IMR-90 (cell line): ENCODE measurements around the gene CERS4. TPM values are rescaled to one million over a fixed set of nuclear protein-coding genes. Genes with fewer than 3 reads are reported as not detected.

ENCODE experiments used
- ATAC-seq: fragments of 200-7000 bp; cut with Tn5 transposase; 2 replicates; pipeline ENCODE4 v1.9.1; 2020; ENCODE audit warnings: low read depth, mild to moderate bottlenecking, moderate library complexity
- BruUV-seq: library from RNA; stranded (reverse); fragments of 400-500 nt; replicated peaks from 2 replicates; lab custom pipeline; 2021; lab: Mats Ljungman, UMichigan
- CTCF ChIA-PET: fragments of 300-600 bp; formaldehyde crosslinking; extraction: SDS; loops from one replicate; lab custom pipeline; 2021; ENCODE audit warnings: antibody characterized with exemption; lab: Yijun Ruan, JAX
- POLR2A ChIA-PET: fragments of 300-600 bp; sonication (Branson Sonifier 250); formaldehyde crosslinking; loops from one replicate; lab custom pipeline; 2022; ENCODE audit warnings: antibody characterized with exemption; ENCODE audit not compliant: unreplicated experiment; lab: Charles Lee
- DNase-seq: peaks from one replicate; pipeline ENCODE4 v3.0.0; 2013
- H2AFZ ChIP-seq: replicated peaks from 2 replicates; pipeline ENCODE3; 2013; ENCODE audit warnings: low read length, mild to moderate bottlenecking; ENCODE audit not compliant: poor library complexity
- H2AK5ac ChIP-seq: 2 replicates; pipeline ENCODE4 v1.6.1; 2013; ENCODE audit warnings: low read depth, low read length, inconsistent platforms
- H2AK9ac ChIP-seq: replicated peaks from 2 replicates; pipeline ENCODE3; 2013; ENCODE audit warnings: mild to moderate bottlenecking, low read depth, low read length, moderate library complexity; ENCODE audit not compliant: poor library complexity
- H2BK120ac ChIP-seq: 2 replicates; pipeline ENCODE4 v1.6.1; 2013; ENCODE audit warnings: low read depth, low read length, inconsistent platforms
- H2BK15ac ChIP-seq: 3 replicates; pipeline ENCODE4 v1.6.1; 2013; ENCODE audit warnings: low read depth, low read length, inconsistent platforms
- H2BK20ac ChIP-seq: 2 replicates; pipeline ENCODE4 v1.6.1; 2013; ENCODE audit warnings: low read depth, mild to moderate bottlenecking, inconsistent platforms, low read length, moderate library complexity
- H2BK5ac ChIP-seq: 2 replicates; pipeline ENCODE4 v1.6.1; 2013; ENCODE audit warnings: mild to moderate bottlenecking, low read depth, low read length, inconsistent platforms; ENCODE audit not compliant: poor library complexity, severe bottlenecking
- H3K14ac ChIP-seq: replicated peaks from 2 replicates; pipeline ENCODE4 v1.6.1; 2013; ENCODE audit warnings: low read depth, low read length, inconsistent platforms
- H3K18ac ChIP-seq: 2 replicates; pipeline ENCODE4 v1.6.1; 2013; ENCODE audit warnings: low read depth, low read length, control low read depth
- H3K23ac ChIP-seq: 2 replicates; pipeline ENCODE4 v1.6.1; 2013; ENCODE audit warnings: low read depth, low read length, inconsistent platforms
- H3K27ac ChIP-seq: 2 replicates; pipeline ENCODE4 v1.5.1; 2013; ENCODE audit warnings: mild to moderate bottlenecking, control low read depth, low read length; ENCODE audit not compliant: insufficient read depth
- H3K27me3 ChIP-seq: 2 replicates; pipeline ENCODE4 v1.6.1; 2013; ENCODE audit warnings: low read length; ENCODE audit not compliant: control insufficient read depth, insufficient read depth
- H3K36me3 ChIP-seq: 2 replicates; pipeline ENCODE4 v1.6.1; 2013; ENCODE audit warnings: low read length, mixed read lengths; ENCODE audit not compliant: control insufficient read depth, insufficient read depth
- H3K4ac ChIP-seq: 2 replicates; pipeline ENCODE4 v1.6.1; 2013; ENCODE audit warnings: low read depth, low read length, inconsistent platforms
- H3K4me1 ChIP-seq: 2 replicates; pipeline ENCODE4 v1.6.1; 2013; ENCODE audit warnings: low read length, mixed read lengths; ENCODE audit not compliant: control insufficient read depth, insufficient read depth
- H3K4me2 ChIP-seq: 2 replicates; pipeline ENCODE4 v1.6.1; 2013; ENCODE audit warnings: low read depth, mild to moderate bottlenecking, control low read depth, low read length, moderate library complexity
- H3K4me3 ChIP-seq: 2 replicates; pipeline ENCODE4 v1.5.1; 2013; ENCODE audit warnings: low read depth, mild to moderate bottlenecking, control low read depth, low read length, moderate library complexity; ENCODE audit not compliant: insufficient read depth
- H3K56ac ChIP-seq: 2 replicates; pipeline ENCODE4 v1.6.1; 2013; ENCODE audit warnings: low read length, inconsistent platforms; ENCODE audit not compliant: insufficient read depth; ENCODE audit errors: extremely low read depth
- H3K79me1 ChIP-seq, 2 experiments: 2 replicates each; pipeline ENCODE4 v1.6.1; 2013; ENCODE audit warnings: low read length in 2 of 2, inconsistent platforms in 1 of 2, low read depth in 1 of 2
- H3K9ac ChIP-seq: 2 replicates; pipeline ENCODE4 v1.6.1; 2013; ENCODE audit warnings: low read depth, low read length, control low read depth
- H3K9me1 ChIP-seq: 2 replicates; pipeline ENCODE4 v1.6.1; 2013; ENCODE audit warnings: low read length, inconsistent platforms; ENCODE audit not compliant: insufficient read depth
- H3K9me3 ChIP-seq: 2 replicates; pipeline ENCODE4 v1.6.1; 2013; ENCODE audit warnings: low read length; ENCODE audit not compliant: control insufficient read depth, insufficient read depth
- H4K20me1 ChIP-seq: 2 replicates; pipeline ENCODE4 v1.6.1; 2013; ENCODE audit warnings: low read length, inconsistent platforms; ENCODE audit not compliant: insufficient read depth
- H4K5ac ChIP-seq: 2 replicates; pipeline ENCODE4 v1.6.1; 2013; ENCODE audit warnings: mild to moderate bottlenecking, low read depth, low read length, control low read depth
- H4K8ac ChIP-seq, 2 experiments: 2 replicates each; pipeline ENCODE4 v1.6.1; 2013; ENCODE audit warnings: low read depth in 2 of 2, low read length in 2 of 2, control low read depth in 1 of 2, inconsistent platforms in 1 of 2
- H4K91ac ChIP-seq: 2 replicates; pipeline ENCODE4 v1.6.1; 2013; ENCODE audit warnings: low read depth, low read length, inconsistent platforms; ENCODE audit not compliant: insufficient read depth
- BHLHE40 ChIP-seq: fragments of 150-350 bp; IDR thresholded peaks from 2 replicates; pipeline ENCODE4 v1.6.1; 2016; ENCODE audit warnings: mild to moderate bottlenecking, low read depth, low read length
- CHD1 ChIP-seq: IDR thresholded peaks from 2 replicates; pipeline ENCODE4 v1.6.1; 2012; ENCODE audit warnings: low read depth, low read length, improper control_type of control experiment
- CTCF ChIP-seq: conservative IDR thresholded peaks from 2 replicates; pipeline ENCODE4 v1.5.1; 2012; ENCODE audit warnings: mild to moderate bottlenecking, low read depth, low read length, improper control_type of control experiment
- ELK1 ChIP-seq: fragments of 150-350 bp; IDR thresholded peaks from 2 replicates; pipeline ENCODE4 v1.6.1; 2016; ENCODE audit warnings: low read depth, mild to moderate bottlenecking, low read length, moderate library complexity, borderline replicate concordance
- FOS ChIP-seq: fragments of 150-350 bp; IDR thresholded peaks from 2 replicates; pipeline ENCODE4 v1.6.1; 2016; ENCODE audit warnings: low read depth, low read length
- MAFK ChIP-seq: IDR thresholded peaks from 2 replicates; pipeline ENCODE4 v1.6.1; 2012; ENCODE audit warnings: low read depth, low read length, improper control_type of control experiment
- MAZ ChIP-seq: IDR thresholded peaks from 2 replicates; pipeline ENCODE4 v1.6.1; 2012; ENCODE audit warnings: low read depth, mild to moderate bottlenecking, low read length, improper control_type of control experiment, moderate library complexity, borderline replicate concordance
- MXI1 ChIP-seq: IDR thresholded peaks from 2 replicates; pipeline ENCODE4 v1.6.1; 2012; ENCODE audit warnings: low read depth, mild to moderate bottlenecking, low read length, moderate library complexity, borderline replicate concordance
- NFE2L2 ChIP-seq: fragments of 150-350 bp; IDR thresholded peaks from 2 replicates; pipeline ENCODE4 v1.6.1; 2016; ENCODE audit warnings: low read depth, mild to moderate bottlenecking, low read length
- POLR2A ChIP-seq: IDR thresholded peaks from 2 replicates; pipeline ENCODE4 v1.6.1; 2012; ENCODE audit warnings: mild to moderate bottlenecking, low read depth, low read length
- RAD21 ChIP-seq: IDR thresholded peaks from 2 replicates; pipeline ENCODE4 v1.6.1; 2012; ENCODE audit warnings: low read length, improper control_type of control experiment
- RCOR1 ChIP-seq: IDR thresholded peaks from 2 replicates; pipeline ENCODE4 v1.6.1; 2012; ENCODE audit warnings: mild to moderate bottlenecking, low read length, improper control_type of control experiment; ENCODE audit not compliant: insufficient replicate concordance
- RFX5 ChIP-seq: IDR thresholded peaks from 2 replicates; pipeline ENCODE4 v1.8.0; 2012; ENCODE audit warnings: low read depth, mild to moderate bottlenecking, low read length, moderate library complexity
- SMC3 ChIP-seq: fragments of 150-350 bp; IDR thresholded peaks from 2 replicates; pipeline ENCODE4 v1.6.1; 2016; ENCODE audit warnings: low read depth, mild to moderate bottlenecking, antibody characterized with exemption, low read length, moderate library complexity
- USF2 ChIP-seq: fragments of 150-350 bp; IDR thresholded peaks from 2 replicates; pipeline ENCODE4 v1.6.1; 2017; ENCODE audit warnings: mild to moderate bottlenecking, antibody characterized with exemption, low read length, low read depth
- WGBS, 2 experiments: methylation state at CpG; one replicate each; pipeline versions ENCODE4 v1.1.5 to v1.1.7; 2013; ENCODE audit warnings: missing lambda C conversion rate in 2 of 2; ENCODE audit not compliant: insufficient read length in 1 of 2; ENCODE audit errors: extremely low coverage in 2 of 2; 5-methylcytosine and 5-hydroxymethylcytosine counted together
- dilution Hi-C: fragments of 300-500 bp; cut with HindIII; formaldehyde crosslinking; loops from one replicate; pipeline ENCODE4 v1.14.3; 2018; ENCODE audit warnings: low sequenced_read_pairs; ENCODE audit not compliant: unreplicated experiment
- in situ Hi-C: fragments of 300-500 bp; cut with MboI; formaldehyde crosslinking; loops from 3 replicates; pipeline ENCODE4 v1.14.3; 2019; ENCODE audit warnings: low sequenced_read_pairs, inconsistent platforms, mixed read lengths
- intact Hi-C: fragments of 100-400 bp; cut with micrococcal nuclease; formaldehyde crosslinking; loops from 2 replicates; pipeline ENCODE4 v1.10.0; 2022
- polyA plus RNA-seq, 3 experiments: library from polyadenylated mRNA; depleted of rRNA; stranded (reverse); fragments of >200 nt; gene quantifications; 2 replicates each; pipeline ENCODE4 v1.2.3, GENCODE V29; 2012; ENCODE audit warnings: low replicate concordance in 1 of 3
- total RNA-seq: library from RNA; depleted of rRNA; stranded (reverse); fragments of >200 nt; gene quantifications from 2 replicates; pipeline ENCODE4 v1.2.3, GENCODE V29; 2012

CERS4 gene
- total and polyA plus RNA-seq, 2 of the 4 experiments (the other 2 are of a cell fraction), result 3.2 to 5.7 TPM

GRCh38 chr19:8221161-8221560 is 12.0 kb downstream of the CERS4 start:
- Histone ChIP-seq H3K18ac (no peak overlapping the region), H2BK20ac (no peak overlapping the region), H2BK15ac (no peak overlapping the region), H2AFZ (no peak overlapping the region), H2BK120ac (no peak overlapping the region), H3K9me3 (no peaks in the 10 kb centered on the region), H4K8ac (no peak overlapping the region), H3K14ac (no peak overlapping the region), H4K5ac (no peak overlapping the region), H3K27ac (no peak overlapping the region), H4K20me1 (no peaks in the 10 kb centered on the region), H2BK5ac (no peak overlapping the region), H3K36me3 (no peaks in the 10 kb centered on the region), H3K4me1 (no peaks in the 10 kb centered on the region), H3K4ac (no peak overlapping the region), H3K27me3 (no peaks in the 10 kb centered on the region), H4K91ac (no peak overlapping the region), H2AK5ac (no peak overlapping the region), H2AK9ac (no peak overlapping the region), H3K9me1 (no peaks in the 10 kb centered on the region), H3K4me2 (no peak overlapping the region), H3K4me3 (no peak overlapping the region), H3K23ac (no peak overlapping the region), H3K9ac (no peak overlapping the region), H3K79me1 (no peaks in the 10 kb centered on the region), H3K56ac (no peak overlapping the region)
- intact Hi-C loops, result no loop called here
- WGBS, 2 experiments, result 83% methylated on average over 1 of the region's 6 CpGs; no CpG with 5 or more reads in 1 of the 2 experiments
- TF ChIP-seq RFX5, result no peak
- no peak for TF ChIP-seq MAFK
- TF ChIP-seq BHLHE40, result no peak
- TF ChIP-seq SMC3, result no peak
- no peak for TF ChIP-seq CTCF
- TF ChIP-seq MXI1, result no peak
- no peak for TF ChIP-seq POLR2A
- no peak for TF ChIP-seq FOS
- TF ChIP-seq CHD1, result no peak
- TF ChIP-seq MAZ, result no peak
- no peak for TF ChIP-seq RAD21
- TF ChIP-seq USF2, result no peak
- no peak for TF ChIP-seq ELK1
- no peak for TF ChIP-seq NFE2L2
- no peak for TF ChIP-seq RCOR1
- ATAC-seq, result no peak
- in situ Hi-C loops, result no loop called here
- dilution Hi-C loops, result no loop called here
- no peak for DNase-seq
- CTCF ChIA-PET, result no interaction called here
- BruUV-seq, result no TSS peak
- POLR2A ChIA-PET, result no interaction called here
